ENCODE data around the gene PROSER2.

PROSER2 gene

GRCh38 chr10:11870900-11871400 lies 47.8 kb downstream of the PROSER2 start:
- no peak for DNase-seq

- no peak for DNase-seq
Measured at GRCh38 chr10:11871466-11871865, 48.3 kb downstream of the PROSER2 start.

GRCh38 chr10:11874568-11875493 lies 51.7 kb downstream of the PROSER2 start:
- no peak for DNase-seq

GRCh38 chr10:11875494-11876281 lies 52.5 kb downstream of the PROSER2 start:
- no peak for DNase-seq

- DNase-seq = no peak
Measured at GRCh38 chr10:11876324-11876723, 53.2 kb downstream of the PROSER2 start.

GRCh38 chr10:11876805-11877590 lies 53.8 kb downstream of the PROSER2 start:
- no peak for DNase-seq

- no peak for DNase-seq
Measured at GRCh38 chr10:11877591-11877905, 54.4 kb downstream of the PROSER2 start.

- no peak for DNase-seq
Measured at GRCh38 chr10:11878776-11879175, 55.6 kb downstream of the PROSER2 start.

- DNase-seq = no peak
Measured at GRCh38 chr10:11879387-11880094, 56.4 kb downstream of the PROSER2 start.

GRCh38 chr10:11880151-11881029 lies 57.2 kb downstream of the PROSER2 start:
- DNase-seq = no peak

- DNase-seq = no peak
Measured at GRCh38 chr10:11881030-11881476, 57.9 kb downstream of the PROSER2 start.

GRCh38 chr10:11881477-11882417 lies 58.6 kb downstream of the PROSER2 start:
- no peak for DNase-seq

GRCh38 chr10:11882646-11883375 lies 59.7 kb downstream of the PROSER2 start:
- DNase-seq = no peak

GRCh38 chr10:11884706-11885423 lies 61.7 kb downstream of the PROSER2 start:
- no peak for DNase-seq

GRCh38 chr10:11885437-11886137 lies 62.4 kb downstream of the PROSER2 start:
- DNase-seq = no peak

- DNase-seq = no peak
Measured at GRCh38 chr10:11886138-11886474, 63.0 kb downstream of the PROSER2 start.

- no peak for DNase-seq
Measured at GRCh38 chr10:11886851-11887250, 63.7 kb downstream of the PROSER2 start.
